GM12874 (cell line): ENCODE data around the gene NELL1.

Experiments
- CTCF ChIP-seq: IDR thresholded peaks from 2 replicates; pipeline ENCODE4 v1.5.1; 2011; ENCODE audit warnings: low read depth, mild to moderate bottlenecking, control low read depth, low read length, moderate library complexity; ENCODE audit not compliant: insufficient read depth

Gene NELL1

GRCh38 chr11:20887137-20887536 is 217.8 kb downstream of the NELL1 start:
- no peak for TF ChIP-seq CTCF

GRCh38 chr11:20894296-20894695 is 224.9 kb downstream of the NELL1 start:
- TF ChIP-seq CTCF: no peak

- no peak for TF ChIP-seq CTCF
Measured at GRCh38 chr11:20909995-20910726, 240.8 kb downstream of the NELL1 start.

- no peak for TF ChIP-seq CTCF
Measured at GRCh38 chr11:20910733-20911132, 241.3 kb downstream of the NELL1 start.

GRCh38 chr11:20912065-20912821 is 242.9 kb downstream of the NELL1 start:
- no peak for TF ChIP-seq CTCF

GRCh38 chr11:20912922-20913512 is 243.6 kb downstream of the NELL1 start:
- TF ChIP-seq CTCF: no peak

- TF ChIP-seq CTCF: no peak
Measured at GRCh38 chr11:20917306-20917705, 247.9 kb downstream of the NELL1 start.
